Activated CD8-positive, alpha-beta T cell treated with anti-CD3 and anti-CD28 coated beads for 36 hours (primary cell): ENCODE results near the gene ATF1. TPM values are rescaled to one million over a fixed set of nuclear protein-coding genes. Genes with fewer than 3 reads are reported as not detected.

ENCODE experiments used
- ATAC-seq: fragments of 200-7000 bp; cut with Tn5 transposase; one replicate; pipeline ENCODE4 v1.10.0; 2021; ENCODE audit warnings: mild to moderate bottlenecking, moderate library complexity
- CTCF ChIA-PET: fragments of 350-600 bp; sonication (Branson Sonifier 250); formaldehyde crosslinking; loops from one replicate; lab custom pipeline; 2021; ENCODE audit warnings: antibody characterized with exemption; lab: Charles Lee
- POLR2A ChIA-PET: fragments of 350-600 bp; sonication (Branson Sonifier 250); formaldehyde crosslinking; loops from one replicate; lab custom pipeline; 2021; ENCODE audit warnings: antibody characterized with exemption; lab: Charles Lee
- DNase-seq: peaks from one replicate; pipeline ENCODE4 v3.0.0-alpha.2; 2020
- H3K27ac Mint-ChIP-seq: one replicate; pipeline ENCODE4 v1.8.0; 2021; ENCODE audit warnings: mild to moderate bottlenecking, mixed read lengths
- H3K27me3 Mint-ChIP-seq: one replicate; pipeline ENCODE4 v1.8.0; 2021; ENCODE audit warnings: mixed read lengths
- H3K36me3 Mint-ChIP-seq: one replicate; pipeline ENCODE4 v1.8.0; 2021; ENCODE audit warnings: low read depth, mixed read lengths
- H3K4me1 Mint-ChIP-seq: one replicate; pipeline ENCODE4 v1.8.0; 2021; ENCODE audit warnings: low read depth, mixed read lengths
- H3K4me3 Mint-ChIP-seq: one replicate; pipeline ENCODE4 v1.8.0; 2021; ENCODE audit warnings: mild to moderate bottlenecking, moderate library complexity, mixed read lengths
- H3K9me3 Mint-ChIP-seq: one replicate; pipeline ENCODE4 v1.8.0; 2021; ENCODE audit warnings: mixed read lengths
- intact Hi-C: fragments of 100-400 bp; cut with micrococcal nuclease; formaldehyde crosslinking; loops from one replicate; pipeline ENCODE4 v1.10.0; 2022
- total RNA-seq, 2 experiments: library from RNA; stranded (reverse); gene quantifications; one replicate each; pipeline ENCODE4 v1.2.3, GENCODE V29; 2021
- TF ChIP-seq, protein P1 (sequence below): fragments of 200-600 bp; IDR thresholded peaks from one replicate; pipeline ENCODE4 v1.8.0; 2022; ENCODE audit warnings: antibody characterized with exemption, mild to moderate bottlenecking

ATF1 gene
- total RNA-seq, 2 experiments from 2014 or later: 46.6 to 49.8 TPM

DNA sequence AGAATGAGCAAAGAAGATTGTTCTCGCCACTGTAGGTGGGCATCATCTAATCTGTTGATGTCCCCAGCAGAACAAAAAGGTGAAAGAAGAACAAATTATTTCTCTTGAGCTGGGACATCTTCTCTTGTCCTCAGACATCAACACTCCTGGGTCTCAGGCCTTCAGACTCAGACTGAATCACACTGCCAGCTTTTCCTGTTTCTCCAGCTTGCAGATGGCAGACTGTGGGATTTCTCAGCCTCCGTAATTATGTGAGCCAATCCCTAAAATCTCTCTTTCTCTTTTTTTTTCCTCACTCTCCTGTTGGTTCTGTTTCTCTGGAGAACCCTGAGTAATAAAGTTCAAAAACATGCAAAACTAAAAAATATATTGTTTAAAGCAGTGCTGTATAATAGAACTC lies 75.1 kb downstream of the ATF1 start:
- POLR2A ChIA-PET: interaction anchor here (0.6 kb wide), 1 partner anchor 87 kb away, joined by 3 read pairs; no protein-coding TSS in a partner anchor
- peaks cover 2% of the 10 kb centered on the region for H3K36me3 Mint-ChIP-seq
- H3K27ac Mint-ChIP-seq: no peak overlapping the region
- peaks cover 13% of the 10 kb centered on the region for H3K27me3 Mint-ChIP-seq
- intact Hi-C loops: no loop called here
- CTCF ChIA-PET: interaction anchor here (2.1 kb wide), 1 partner anchor 21 kb away, joined by 5 read pairs; no protein-coding TSS in a partner anchor
- DNase-seq (no peak), ATAC-seq (no peak)
- no peak overlapping the region for H3K4me3 Mint-ChIP-seq
- H3K4me1 Mint-ChIP-seq: no peaks in the 10 kb centered on the region
- peaks cover 21% of the 10 kb centered on the region for H3K9me3 Mint-ChIP-seq
- TF ChIP-seq, protein P1, sequence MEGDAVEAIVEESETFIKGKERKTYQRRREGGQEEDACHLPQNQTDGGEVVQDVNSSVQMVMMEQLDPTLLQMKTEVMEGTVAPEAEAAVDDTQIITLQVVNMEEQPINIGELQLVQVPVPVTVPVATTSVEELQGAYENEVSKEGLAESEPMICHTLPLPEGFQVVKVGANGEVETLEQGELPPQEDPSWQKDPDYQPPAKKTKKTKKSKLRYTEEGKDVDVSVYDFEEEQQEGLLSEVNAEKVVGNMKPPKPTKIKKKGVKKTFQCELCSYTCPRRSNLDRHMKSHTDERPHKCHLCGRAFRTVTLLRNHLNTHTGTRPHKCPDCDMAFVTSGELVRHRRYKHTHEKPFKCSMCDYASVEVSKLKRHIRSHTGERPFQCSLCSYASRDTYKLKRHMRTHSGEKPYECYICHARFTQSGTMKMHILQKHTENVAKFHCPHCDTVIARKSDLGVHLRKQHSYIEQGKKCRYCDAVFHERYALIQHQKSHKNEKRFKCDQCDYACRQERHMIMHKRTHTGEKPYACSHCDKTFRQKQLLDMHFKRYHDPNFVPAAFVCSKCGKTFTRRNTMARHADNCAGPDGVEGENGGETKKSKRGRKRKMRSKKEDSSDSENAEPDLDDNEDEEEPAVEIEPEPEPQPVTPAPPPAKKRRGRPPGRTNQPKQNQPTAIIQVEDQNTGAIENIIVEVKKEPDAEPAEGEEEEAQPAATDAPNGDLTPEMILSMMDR: no peak

DNA sequence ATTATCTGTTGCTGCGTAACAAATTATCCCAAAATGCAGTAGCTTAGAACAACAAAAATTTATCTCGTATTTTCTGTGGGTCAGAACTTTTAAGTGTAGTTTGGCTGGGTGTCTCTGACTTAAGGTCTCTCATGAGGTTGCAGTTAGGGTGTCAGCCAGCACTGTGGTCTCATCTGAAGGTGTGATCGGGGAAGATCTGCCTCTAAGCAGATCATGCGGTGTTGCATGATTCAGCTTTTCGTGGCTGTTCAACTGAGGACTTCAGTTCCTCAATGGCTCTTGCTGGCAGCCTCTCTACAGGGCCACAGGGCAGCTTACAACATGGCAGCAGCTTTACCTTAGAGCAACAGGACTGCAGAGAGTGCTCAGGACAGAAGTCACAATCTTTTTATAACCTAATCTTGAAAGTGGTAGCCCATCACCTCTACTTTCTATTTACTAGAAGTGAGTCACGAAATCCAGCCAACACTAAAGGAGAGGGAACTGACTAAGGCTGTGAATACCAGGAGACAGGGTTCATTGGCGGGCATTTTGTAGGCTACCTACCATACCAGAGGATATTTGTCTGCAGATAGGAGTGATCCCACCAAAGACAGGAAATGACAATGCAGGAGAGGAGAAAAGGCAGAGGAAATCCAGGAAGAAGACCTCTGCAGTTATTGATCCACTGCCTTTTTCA lies 77.0 kb downstream of the ATF1 start:
- Mint-ChIP-seq H3K27me3 (peaks cover 12% of the 10 kb centered on the region), H3K27ac (no peak overlapping the region), H3K9me3 (peaks cover 10% of the 10 kb centered on the region), H3K36me3 (no peaks in the 10 kb centered on the region), H3K4me3 (no peak overlapping the region), H3K4me1 (no peaks in the 10 kb centered on the region)
- ATAC-seq (no peak), DNase-seq (peak; percentile 22)
- TF ChIP-seq, protein P1: no peak
- ChIA-PET CTCF (interaction anchor here (2.1 kb wide), 1 partner anchor 20 kb away, joined by 5 read pairs; no protein-coding TSS in a partner anchor), POLR2A (no interaction called here)
- intact Hi-C loops: no loop called here

DNA sequence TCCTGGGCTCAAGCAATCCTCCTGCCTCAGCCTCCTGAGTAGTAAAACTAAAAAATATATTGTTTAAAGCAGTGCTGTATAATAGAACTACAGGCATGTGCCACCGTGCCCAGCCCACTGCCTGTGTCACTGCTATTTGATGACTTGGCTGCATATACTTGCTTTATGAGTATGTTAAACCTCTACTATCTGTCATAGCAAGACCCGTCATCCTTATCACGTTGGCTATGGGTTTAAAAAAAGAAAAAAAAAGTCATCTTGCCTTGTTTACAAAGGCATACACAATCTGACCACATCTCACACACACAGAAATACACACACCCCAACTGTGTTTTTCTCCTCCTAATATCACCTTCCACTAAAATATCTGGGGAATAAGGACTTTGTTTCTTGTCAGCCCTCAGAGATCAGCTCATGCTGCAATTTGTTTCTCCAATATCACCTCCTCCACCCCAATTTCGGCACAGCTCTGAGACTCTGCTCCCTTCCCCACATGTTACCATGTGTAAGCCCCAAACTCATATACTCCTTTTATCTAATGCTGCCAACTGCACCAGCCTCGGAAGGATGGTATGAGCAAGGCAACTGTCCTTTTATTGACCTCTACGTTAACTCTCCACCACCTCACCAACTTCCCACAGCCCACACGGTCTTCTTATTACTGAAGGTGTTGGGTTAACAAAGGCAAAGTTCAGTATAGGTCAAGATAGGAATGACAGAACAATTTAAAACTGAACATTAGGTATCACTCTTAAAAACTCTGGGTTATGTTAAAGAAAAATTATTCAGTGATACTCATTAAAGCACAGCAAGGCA lies 78.0 kb downstream of the ATF1 start:
- TF ChIP-seq, protein P1: no peak
- ChIA-PET CTCF (no interaction called here), POLR2A (no interaction called here)
- Mint-ChIP-seq H3K4me3 (no peak overlapping the region), H3K9me3 (peaks cover 10% of the 10 kb centered on the region), H3K27ac (no peak overlapping the region), H3K36me3 (no peaks in the 10 kb centered on the region), H3K27me3 (peaks cover 11% of the 10 kb centered on the region), H3K4me1 (no peaks in the 10 kb centered on the region)
- ATAC-seq (no peak), DNase-seq (no peak)
- intact Hi-C loops: no loop called here

DNA sequence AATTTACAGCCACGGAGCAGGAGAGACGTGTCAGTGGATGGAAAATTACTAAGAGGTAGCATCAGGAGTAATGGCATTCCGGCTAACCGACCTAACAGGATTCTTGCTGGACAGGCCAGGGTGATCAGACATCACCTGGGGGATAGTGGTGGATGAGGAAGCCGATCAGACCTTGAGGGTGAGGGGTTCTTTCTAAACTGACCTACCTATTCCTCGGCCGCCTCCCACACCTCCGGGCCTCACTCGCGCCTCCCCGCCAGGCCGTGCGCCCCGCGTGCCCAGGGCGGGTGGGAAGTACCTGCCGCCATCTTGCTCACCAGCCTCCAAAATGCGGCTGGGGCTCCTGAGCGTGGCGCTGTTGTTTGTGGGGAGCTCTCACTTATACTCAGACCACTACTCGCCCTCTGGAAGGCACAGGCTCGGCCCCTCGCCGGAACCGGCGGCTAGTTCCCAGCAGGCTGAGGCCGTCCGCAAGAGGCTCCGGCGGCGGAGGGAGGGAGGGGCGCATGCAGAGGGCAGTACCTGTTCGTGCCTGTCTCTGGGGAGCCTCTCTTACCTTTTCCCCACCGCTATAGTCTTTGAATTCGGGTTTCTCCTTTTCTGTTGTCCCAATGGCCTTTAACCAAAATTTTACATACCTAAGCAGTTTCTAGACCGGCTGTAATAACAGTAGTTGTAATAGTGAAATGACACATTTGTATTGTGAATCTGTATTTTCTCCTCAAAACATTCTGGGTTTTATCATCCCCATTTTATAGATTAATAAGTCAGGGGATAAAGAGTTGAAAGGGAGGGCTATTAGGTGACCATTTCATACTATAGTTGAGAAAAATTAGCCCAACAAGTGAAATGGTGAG lies 79.0 kb downstream of the ATF1 start, which contains the start of gene TMPRSS12:
Gene TMPRSS12 (plus strand): TSS at position 290 of the 857 bp plus-strand sequence. CDS start 39 bp downstream, at position 329.
- TF ChIP-seq, protein P1: no peak
- ATAC-seq: no peak
- intact Hi-C loops: no loop called here
- Mint-ChIP-seq H3K9me3 (peaks cover 10% of the 10 kb centered on the region), H3K27ac (no peak within 1 kb of the TSS), H3K27me3 (peaks cover 9% of the 10 kb centered on the region), H3K4me3 (no peak within 1 kb of the TSS), H3K36me3 (no peaks in the 10 kb centered on the region), H3K4me1 (no peaks in the 10 kb centered on the region)
- ChIA-PET CTCF (no interaction called here), POLR2A (no interaction called here)
- DNase-seq: no peak
